HepG2 (cell line): ENCODE measurements around the gene SP8. TPM values are rescaled to one million over a fixed set of nuclear protein-coding genes. Genes with fewer than 3 reads are reported as not detected.

Experiments used
- ATAC-seq: fragments of 200-7000 bp; cut with Tn5 transposase; 3 replicates; pipeline ENCODE4 v1.9.1; 2020; ENCODE audit warnings: mild to moderate bottlenecking, moderate library complexity
- BruUV-seq: library from RNA; stranded (reverse); fragments of 400-500 nt; replicated peaks from 2 replicates; lab custom pipeline; 2021; lab: Mats Ljungman, UMichigan
- CTCF ChIA-PET: fragments of 300-600 bp; formaldehyde crosslinking; extraction: SDS; loops from one replicate; lab custom pipeline; 2021; ENCODE audit warnings: low total read pairs, inconsistent platforms, low intra/inter-chr PET ratio; lab: Yijun Ruan, JAX
- POLR2A ChIA-PET: fragments of 350-600 bp; sonication (Branson Sonifier 250); formaldehyde crosslinking; loops from one replicate; lab custom pipeline; 2020; ENCODE audit warnings: antibody characterized with exemption, inconsistent platforms; lab: Yijun Ruan, JAX
- DNase-seq: peaks from one replicate; pipeline ENCODE4 v3.0.0-alpha.2; 2015; ENCODE audit warnings: low spot score
- FAIRE-seq: peaks from 3 replicates; lab custom pipeline; 2011; peaks lifted over from hg19 to GRCh38; lab: Jason Lieb, UNC
- H2AFZ ChIP-seq: one replicate; pipeline ENCODE4 v1.6.1; 2011; ENCODE audit warnings: low read length, inconsistent platforms
- H3K27ac ChIP-seq: fragments of 300-600 bp; 3 replicates; pipeline ENCODE4 v1.8.0; 2011; ENCODE audit warnings: mixed run types, mild to moderate bottlenecking, mixed read lengths, low read length, inconsistent platforms; ENCODE audit not compliant: insufficient read depth; ENCODE audit errors: extremely low read length
- H3K27me3 ChIP-seq, 2 experiments: fragments of 200-600 bp in 1 of 2; 2 replicates in 1 of 2; 3 replicates in 1 of 2; pipeline versions ENCODE4 v1.6.0 to v1.8.0; 2011; ENCODE audit warnings: low read length in 2 of 2, mild to moderate bottlenecking in 2 of 2, moderate library complexity in 2 of 2, inconsistent platforms in 1 of 2; ENCODE audit not compliant: insufficient read depth in 2 of 2, control insufficient read depth in 1 of 2
- H3K36me3 ChIP-seq, 2 experiments: fragments of 200-600 bp in 1 of 2; replicated peaks in 1 of 2; 2 replicates in 1 of 2; 3 replicates in 1 of 2; pipeline versions ENCODE4 v1.5.1 to v1.8.0; 2011; ENCODE audit warnings: low read length in 2 of 2, inconsistent platforms in 1 of 2; ENCODE audit not compliant: insufficient read depth in 2 of 2, control insufficient read depth in 1 of 2
- H3K4me1 ChIP-seq: 2 replicates; pipeline ENCODE4 v1.5.1; 2012; ENCODE audit warnings: low read length, inconsistent platforms; ENCODE audit not compliant: insufficient read depth
- H3K4me2 ChIP-seq: 2 replicates; pipeline ENCODE4 v1.6.0; 2011; ENCODE audit warnings: low read depth, low read length, inconsistent platforms
- H3K4me3 ChIP-seq, 3 experiments: fragments of 200-600 bp in 1 of 3; sonication (generic), shearing (Covaris generic) in 1 of 3; replicated peaks in 1 of 3; 2 replicates each; pipeline ENCODE4 v1.5.1; 2011 to 2016; ENCODE audit warnings: low read length in 3 of 3, inconsistent platforms in 2 of 3, low read depth in 2 of 3, mild to moderate bottlenecking in 2 of 3, control low read depth in 1 of 3, mixed read lengths in 1 of 3; ENCODE audit not compliant: insufficient read depth in 1 of 3
- H3K79me2 ChIP-seq: one replicate; pipeline ENCODE4 v1.6.1; 2011; ENCODE audit warnings: low read length, inconsistent platforms; ENCODE audit not compliant: insufficient read depth
- H3K9ac ChIP-seq: 2 replicates; pipeline ENCODE4 v1.6.0; 2011; ENCODE audit warnings: mild to moderate bottlenecking, low read depth, low read length, inconsistent platforms; ENCODE audit not compliant: insufficient read depth
- H3K9me3 ChIP-seq: 2 replicates; pipeline ENCODE4 v1.5.1; 2012; ENCODE audit warnings: mild to moderate bottlenecking, low read length
- H4K20me1 ChIP-seq: 2 replicates; pipeline ENCODE4 v1.6.0; 2011; ENCODE audit warnings: inconsistent platforms, mild to moderate bottlenecking, low read length, moderate library complexity; ENCODE audit not compliant: insufficient read depth
- EEA1 ChIP-seq: sonication (generic); formaldehyde crosslinking; IDR thresholded peaks from 2 replicates; pipeline ENCODE4 v1.5.1; 2020; ENCODE audit warnings: mild to moderate bottlenecking, missing genetic modification reagents, borderline replicate concordance
- ETV6 ChIP-seq: sonication (generic); formaldehyde crosslinking; conservative IDR thresholded peaks from 2 replicates; pipeline ENCODE4 v1.4.0; 2020; ENCODE audit warnings: missing genetic modification reagents
- FOXO4 ChIP-seq: sonication (generic); formaldehyde crosslinking; conservative IDR thresholded peaks from 2 replicates; pipeline ENCODE4 v1.8.1; 2023; ENCODE audit warnings: missing genetic modification reagents
- MAF1 ChIP-seq: sonication (generic); formaldehyde crosslinking; IDR thresholded peaks from 2 replicates; pipeline ENCODE4 v1.5.0; 2020; ENCODE audit warnings: missing genetic modification reagents, borderline replicate concordance
- TIGD3 ChIP-seq: sonication (generic); formaldehyde crosslinking; IDR thresholded peaks from 2 replicates; pipeline ENCODE4 v1.5.1; 2020; ENCODE audit warnings: mild to moderate bottlenecking, missing genetic modification reagents, borderline replicate concordance
- ZFY ChIP-seq: sonication (generic); formaldehyde crosslinking; IDR thresholded peaks from 2 replicates; pipeline ENCODE4 v1.4.0; 2020; ENCODE audit warnings: missing genetic modification reagents
- ZNF10 ChIP-seq: sonication (generic); formaldehyde crosslinking; IDR thresholded peaks from 2 replicates; pipeline ENCODE4 v1.4.0; 2020; ENCODE audit warnings: mild to moderate bottlenecking, low read depth, missing genetic modification reagents, borderline replicate concordance
- ZSCAN31 ChIP-seq: sonication (generic); formaldehyde crosslinking; IDR thresholded peaks from 2 replicates; pipeline ENCODE4 v1.5.0; 2020; ENCODE audit warnings: low read depth, mild to moderate bottlenecking, missing genetic modification reagents
- WGBS: methylation state at CpG from one replicate; pipeline ENCODE4 v1.1.6; 2017; ENCODE audit warnings: low lambda C conversion rate; 5-methylcytosine and 5-hydroxymethylcytosine counted together
- in situ Hi-C: cut with HindIII; loops from 2 replicates; pipeline ENCODE4 v1.10.0; 2017; ENCODE audit warnings: low pct_unique_long_range_greater_than_20kb; ENCODE audit not compliant: extremely low pct_ligation_motif_present
- intact Hi-C: fragments of 100-400 bp; cut with micrococcal nuclease; formaldehyde crosslinking; loops from one replicate; pipeline ENCODE4 v1.10.0; 2022; ENCODE audit not compliant: unreplicated experiment
- polyA plus RNA-seq, 8 experiments: library from polyadenylated mRNA; depleted of rRNA in 3 of 8; stranded (reverse) in 7 of 8; unstranded in 1 of 8; fragments of >200 nt; fragmentation: Illumina TruSeq in 4 of 8; extraction: Trizol in 4 of 8; gene quantifications; 2 replicates each; pipeline versions ENCODE4 v1.2.1 to v1.2.3, GENCODE V29; 2011 to 2016; ENCODE audit warnings: low read depth in 4 of 8, missing spikeins in 1 of 8, mixed read lengths in 1 of 8; ENCODE audit not compliant: insufficient read depth in 1 of 8
- total RNA-seq, 5 experiments: library from RNA; depleted of rRNA; stranded (reverse); fragments of >200 nt; fragmentation: Illumina TruSeq; extraction: Trizol; gene quantifications; 2 replicates each; pipeline ENCODE4 v1.2.3, GENCODE V29; 2016; ENCODE audit warnings: low read depth in 1 of 5
- TF ChIP-seq, protein P1 (sequence below): sonication (generic); formaldehyde crosslinking; IDR thresholded peaks from 2 replicates; pipeline ENCODE4 v1.4.0; 2020; ENCODE audit warnings: missing genetic modification reagents

The SP8 gene
- total and polyA plus RNA-seq, 2 of the 13 experiments (the other 11 are each of a cell fraction or from before 2014, with no cell fraction given), result not detected

- Histone ChIP-seq H4K20me1 (no peaks in the 10 kb centered on the region), H3K27ac (no peak overlapping the region), H3K9ac (no peak overlapping the region), H2AFZ (no peak overlapping the region), H3K27me3 (no peaks in the 10 kb centered on the region), H3K4me1 (peaks cover 18% of the 10 kb centered on the region), H3K9me3 (no peaks in the 10 kb centered on the region), H3K4me2 (no peak overlapping the region)
- ATAC-seq (peak; percentile 44; the same call in 1 of the 3 replicates), DNase-seq (no peak), FAIRE-seq (no peak)
- 64% methylated on average over 7 of the region's 7 CpGs for WGBS
- intact Hi-C loops, result no loop called here
- in situ Hi-C loops, result no loop called here
- TF ChIP-seq ZNF10 (CRISPR knock-in tag), result no peak
- no peak for TF ChIP-seq FOXO4 (CRISPR knock-in tag)
- no peak for TF ChIP-seq EEA1 (CRISPR knock-in tag)
- no peak for TF ChIP-seq TIGD3 (CRISPR knock-in tag)
- TF ChIP-seq, protein P1, sequence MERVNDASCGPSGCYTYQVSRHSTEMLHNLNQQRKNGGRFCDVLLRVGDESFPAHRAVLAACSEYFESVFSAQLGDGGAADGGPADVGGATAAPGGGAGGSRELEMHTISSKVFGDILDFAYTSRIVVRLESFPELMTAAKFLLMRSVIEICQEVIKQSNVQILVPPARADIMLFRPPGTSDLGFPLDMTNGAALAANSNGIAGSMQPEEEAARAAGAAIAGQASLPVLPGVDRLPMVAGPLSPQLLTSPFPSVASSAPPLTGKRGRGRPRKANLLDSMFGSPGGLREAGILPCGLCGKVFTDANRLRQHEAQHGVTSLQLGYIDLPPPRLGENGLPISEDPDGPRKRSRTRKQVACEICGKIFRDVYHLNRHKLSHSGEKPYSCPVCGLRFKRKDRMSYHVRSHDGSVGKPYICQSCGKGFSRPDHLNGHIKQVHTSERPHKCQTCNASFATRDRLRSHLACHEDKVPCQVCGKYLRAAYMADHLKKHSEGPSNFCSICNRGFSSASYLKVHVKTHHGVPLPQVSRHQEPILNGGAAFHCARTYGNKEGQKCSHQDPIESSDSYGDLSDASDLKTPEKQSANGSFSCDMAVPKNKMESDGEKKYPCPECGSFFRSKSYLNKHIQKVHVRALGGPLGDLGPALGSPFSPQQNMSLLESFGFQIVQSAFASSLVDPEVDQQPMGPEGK (CRISPR knock-in tag), result no peak
- no peak for TF ChIP-seq ZFY
- TF ChIP-seq ZSCAN31, result no peak
- TF ChIP-seq ETV6 (CRISPR knock-in tag), result no peak
- no peak for TF ChIP-seq MAF1 (CRISPR knock-in tag)
- TF ChIP-seq, all 625 proteins: peak for 0
- no TSS peak for BruUV-seq
- CTCF ChIA-PET, result no interaction called here
- POLR2A ChIA-PET, result no interaction called here
- Histone ChIP-seq H3K4me3 (no peak overlapping the region), H3K79me2 (no peaks in the 10 kb centered on the region), H3K36me3 (no peaks in the 10 kb centered on the region)
Measured at GRCh38 chr7:20744954-20745446, 41.7 kb downstream of the SP8 start.
